BJ (cell line): ENCODE results near the gene LUZP1. TPM values are rescaled to one million over a fixed set of nuclear protein-coding genes. Genes with fewer than 3 reads are reported as not detected.

Source experiments
- CTCF ChIA-PET: fragments of 350-600 bp; formaldehyde crosslinking; extraction: SDS; loops from one replicate; lab custom pipeline; 2021; ENCODE audit warnings: antibody characterized with exemption, inconsistent platforms; lab: Yijun Ruan, JAX
- POLR2A ChIA-PET: fragments of 300-600 bp; sonication (Branson Sonifier 250); formaldehyde crosslinking; extraction: SDS; loops from one replicate; lab custom pipeline; 2021; ENCODE audit warnings: antibody characterized with exemption; lab: Charles Lee
- DNase-seq: peaks from one replicate; pipeline ENCODE4 v3.0.0-alpha.2; 2011; ENCODE audit warnings: low read depth
- H3K27me3 ChIP-seq: 2 replicates; pipeline ENCODE4 v1.6.0; 2011; ENCODE audit warnings: low read length; ENCODE audit not compliant: control insufficient read depth, insufficient read depth
- H3K36me3 ChIP-seq: 2 replicates; pipeline ENCODE4 v1.5.1; 2011; ENCODE audit warnings: low read length; ENCODE audit not compliant: control insufficient read depth, insufficient read depth
- H3K4me3 ChIP-seq: 2 replicates; pipeline ENCODE4 v1.5.1; 2011; ENCODE audit warnings: low read depth, mild to moderate bottlenecking, control low read depth, low read length
- CTCF ChIP-seq: IDR thresholded peaks from 2 replicates; pipeline ENCODE4 v1.5.1; 2011; ENCODE audit warnings: low read depth, mild to moderate bottlenecking, control low read depth, inconsistent platforms, low read length, moderate library complexity; ENCODE audit not compliant: insufficient read depth
- polyA plus RNA-seq: library from polyadenylated mRNA; depleted of rRNA; stranded (reverse); fragments of >200 nt; gene quantifications from 2 replicates; pipeline ENCODE4 v1.2.3, GENCODE V29; 2011

LUZP1 gene
- polyA plus RNA-seq, 1 experiment, result 22.0 TPM

GRCh38 chr1:23215291-23215690 lies 46.6 kb upstream of the LUZP1 start:
- ChIA-PET POLR2A (no interaction called here), CTCF (interaction anchor here (1.2 kb wide), 1 partner anchor 10 kb away, joined by 3 read pairs; no protein-coding TSS in a partner anchor)
- Histone ChIP-seq H3K36me3 (no peaks in the 10 kb centered on the region), H3K27me3 (peaks cover 36% of the 10 kb centered on the region), H3K4me3 (no peak overlapping the region)
- no peak for DNase-seq
- TF ChIP-seq CTCF, result no peak

GRCh38 chr1:23214640-23215039 lies 46.0 kb upstream of the LUZP1 start:
- ChIA-PET CTCF (no interaction called here), POLR2A (no interaction called here)
- DNase-seq, result no peak
- H3K36me3 ChIP-seq, result no peaks in the 10 kb centered on the region
- H3K27me3 ChIP-seq, result peaks cover 34% of the 10 kb centered on the region
- no peak overlapping the region for H3K4me3 ChIP-seq
- TF ChIP-seq CTCF, result no peak

GRCh38 chr1:23211955-23212354 lies 43.3 kb upstream of the LUZP1 start:
- Histone ChIP-seq H3K4me3 (no peak overlapping the region), H3K27me3 (peaks cover 19% of the 10 kb centered on the region), H3K36me3 (no peaks in the 10 kb centered on the region)
- TF ChIP-seq CTCF, result no peak
- ChIA-PET POLR2A (no interaction called here), CTCF (no interaction called here)
- no peak for DNase-seq

GRCh38 chr1:23210963-23211362 lies 42.3 kb upstream of the LUZP1 start:
- no peak overlapping the region for H3K4me3 ChIP-seq
- POLR2A ChIA-PET, result no interaction called here
- no peaks in the 10 kb centered on the region for H3K36me3 ChIP-seq
- TF ChIP-seq CTCF, result no peak
- CTCF ChIA-PET, result interaction anchor here (3.3 kb wide), 1 partner anchor 10 kb away, joined by 16 read pairs; no protein-coding TSS in a partner anchor
- peaks cover 15% of the 10 kb centered on the region for H3K27me3 ChIP-seq
- DNase-seq, result no peak

- no peak for TF ChIP-seq CTCF
- Histone ChIP-seq H3K4me3 (no peak overlapping the region), H3K27me3 (peaks cover 12% of the 10 kb centered on the region), H3K36me3 (no peaks in the 10 kb centered on the region)
- no peak for DNase-seq
- ChIA-PET CTCF (interaction anchor here (1.1 to 3.3 kb wide), 2 partner anchors 11 to 63 kb away, joined by 4 to 16 read pairs; no protein-coding TSS in a partner anchor), POLR2A (no interaction called here)
Measured at GRCh38 chr1:23210351-23210785, 41.7 kb upstream of the LUZP1 start.
